GM19468 (cell line): ENCODE data around the gene GCLM.

Experiments used
- ATAC-seq: cut with Tn5 transposase; IDR thresholded peaks from one replicate; pipeline ENCODE4 v1.9.1; 2021; ENCODE audit warnings: mild to moderate bottlenecking, moderate library complexity, moderate number of reproducible peaks; ENCODE audit not compliant: unreplicated experiment; ENCODE audit errors: extremely low read depth

GCLM gene

GRCh38 chr1:93847811-93848288 is 61.4 kb downstream of the GCLM start:
- no peak for ATAC-seq

GRCh38 chr1:93846992-93847810 is 62.0 kb downstream of the GCLM start:
- peak; percentile 45 for ATAC-seq

GRCh38 chr1:93846206-93846991 is 62.8 kb downstream of the GCLM start:
- peak; percentile 21 for ATAC-seq

- no peak for ATAC-seq
These were observed 63.6 kb downstream of the GCLM start for GRCh38 chr1:93845538-93846205.

- no peak for ATAC-seq
These were observed 64.8 kb downstream of the GCLM start for GRCh38 chr1:93844262-93845045.

GRCh38 chr1:93842750-93843500 is 66.3 kb downstream of the GCLM start:
- ATAC-seq = no peak

- ATAC-seq = no peak
These were observed 67.5 kb downstream of the GCLM start for GRCh38 chr1:93841771-93842170.

GRCh38 chr1:93840956-93841482 is 68.2 kb downstream of the GCLM start:
- ATAC-seq = no peak

GRCh38 chr1:93839753-93840152 is 69.5 kb downstream of the GCLM start:
- no peak for ATAC-seq

GRCh38 chr1:93839307-93839706 is 69.9 kb downstream of the GCLM start:
- no peak for ATAC-seq

- ATAC-seq = no peak
These were observed 71.3 kb downstream of the GCLM start for GRCh38 chr1:93837961-93838360.
